HepG2 (cell line): ENCODE measurements around the gene OSER1. TPM values are rescaled to one million over a fixed set of nuclear protein-coding genes. Genes with fewer than 3 reads are reported as not detected.

Experiments
- DNMT1 ChIP-seq: sonication (generic); formaldehyde crosslinking; IDR thresholded peaks from 2 replicates; pipeline ENCODE4 v1.5.1; 2020; ENCODE audit warnings: mild to moderate bottlenecking, missing genetic modification reagents
- DPF2 ChIP-seq: sonication (generic); formaldehyde crosslinking; IDR thresholded peaks from 2 replicates; pipeline ENCODE4 v1.4.0; 2020; ENCODE audit warnings: mild to moderate bottlenecking, low read depth, missing genetic modification reagents, borderline replicate concordance
- ELF4 ChIP-seq: sonication (generic); formaldehyde crosslinking; IDR thresholded peaks from 2 replicates; pipeline ENCODE4 v1.5.0; 2020; ENCODE audit warnings: missing genetic modification reagents, mild to moderate bottlenecking, moderate library complexity, borderline replicate concordance
- GTF3A ChIP-seq: sonication (generic); formaldehyde crosslinking; conservative IDR thresholded peaks from 2 replicates; pipeline ENCODE4 v1.4.0; 2020; ENCODE audit warnings: mild to moderate bottlenecking, missing genetic modification reagents
- HOXA9 ChIP-seq: sonication (generic); formaldehyde crosslinking; IDR thresholded peaks from 2 replicates; pipeline ENCODE4 v1.8.1; 2022; ENCODE audit warnings: missing genetic modification reagents, mild to moderate bottlenecking, moderate library complexity, borderline replicate concordance
- KDM6A ChIP-seq: IDR thresholded peaks from 2 replicates; pipeline ENCODE4 v1.6.1; 2016; ENCODE audit warnings: low read depth
- SIN3B ChIP-seq: fragments of 150-350 bp; IDR thresholded peaks from 2 replicates; pipeline ENCODE4 v1.6.1; 2014; ENCODE audit warnings: low read length
- TCF7 ChIP-seq: sonication (generic); IDR thresholded peaks from 2 replicates; pipeline ENCODE4 v1.6.1; 2016; ENCODE audit warnings: antibody characterized with exemption, low read depth
- ZBTB7B ChIP-seq: sonication (generic); formaldehyde crosslinking; IDR thresholded peaks from 2 replicates; pipeline ENCODE4 v1.4.0; 2020; ENCODE audit warnings: missing genetic modification reagents
- ZKSCAN5 ChIP-seq: sonication (generic); formaldehyde crosslinking; IDR thresholded peaks from 2 replicates; pipeline ENCODE4 v1.5.1; 2020; ENCODE audit warnings: mild to moderate bottlenecking, missing genetic modification reagents
- ZNF180 ChIP-seq: sonication (generic); formaldehyde crosslinking; IDR thresholded peaks from 2 replicates; pipeline ENCODE4 v1.4.0; 2020; ENCODE audit warnings: low read depth, missing genetic modification reagents, borderline replicate concordance
- ZNF292 ChIP-seq: sonication (generic); formaldehyde crosslinking; IDR thresholded peaks from 2 replicates; pipeline ENCODE4 v1.8.1; 2022; ENCODE audit warnings: mild to moderate bottlenecking, low read depth, missing genetic modification reagents, borderline replicate concordance
- ZNF749 ChIP-seq: sonication (generic); formaldehyde crosslinking; IDR thresholded peaks from 2 replicates; pipeline ENCODE4 v1.8.0; 2022; ENCODE audit warnings: mild to moderate bottlenecking, missing genetic modification reagents, moderate library complexity, borderline replicate concordance
- polyA plus RNA-seq, 8 experiments: library from polyadenylated mRNA; depleted of rRNA in 3 of 8; stranded (reverse) in 7 of 8; unstranded in 1 of 8; fragments of >200 nt; fragmentation: Illumina TruSeq in 4 of 8; extraction: Trizol in 4 of 8; gene quantifications; 2 replicates each; pipeline versions ENCODE4 v1.2.1 to v1.2.3, GENCODE V29; 2011 to 2016; ENCODE audit warnings: low read depth in 4 of 8, missing spikeins in 1 of 8, mixed read lengths in 1 of 8; ENCODE audit not compliant: insufficient read depth in 1 of 8
- total RNA-seq, 5 experiments: library from RNA; depleted of rRNA; stranded (reverse); fragments of >200 nt; fragmentation: Illumina TruSeq; extraction: Trizol; gene quantifications; 2 replicates each; pipeline ENCODE4 v1.2.3, GENCODE V29; 2016; ENCODE audit warnings: low read depth in 1 of 5
- TF ChIP-seq, protein P1 (sequence below): sonication (generic); formaldehyde crosslinking; IDR thresholded peaks from 2 replicates; pipeline ENCODE4 v1.5.0; 2020; ENCODE audit warnings: missing genetic modification reagents
- TF ChIP-seq, protein P2 (sequence below): sonication (generic); formaldehyde crosslinking; IDR thresholded peaks from 2 replicates; pipeline ENCODE4 v1.8.1; 2023; ENCODE audit warnings: mild to moderate bottlenecking, missing genetic modification reagents
- TF ChIP-seq, protein P3 (sequence below): sonication (generic); formaldehyde crosslinking; conservative IDR thresholded peaks from 2 replicates; pipeline ENCODE4 v1.4.0; 2020; ENCODE audit warnings: mild to moderate bottlenecking, missing genetic modification reagents, moderate library complexity
- TF ChIP-seq, protein P4 (sequence below): sonication (generic); formaldehyde crosslinking; IDR thresholded peaks from 2 replicates; pipeline ENCODE4 v1.4.0; 2020; ENCODE audit warnings: missing genetic modification reagents, borderline replicate concordance
- TF ChIP-seq, protein P5 (sequence below): sonication (generic); formaldehyde crosslinking; IDR thresholded peaks from 2 replicates; pipeline ENCODE4 v1.8.1; 2023; ENCODE audit warnings: missing genetic modification reagents, mild to moderate bottlenecking, borderline replicate concordance

The OSER1 gene
- total and polyA plus RNA-seq, 2 of the 13 experiments (the other 11 are each of a cell fraction or from before 2014, with no cell fraction given) = 71.2 to 71.5 TPM

DNA sequence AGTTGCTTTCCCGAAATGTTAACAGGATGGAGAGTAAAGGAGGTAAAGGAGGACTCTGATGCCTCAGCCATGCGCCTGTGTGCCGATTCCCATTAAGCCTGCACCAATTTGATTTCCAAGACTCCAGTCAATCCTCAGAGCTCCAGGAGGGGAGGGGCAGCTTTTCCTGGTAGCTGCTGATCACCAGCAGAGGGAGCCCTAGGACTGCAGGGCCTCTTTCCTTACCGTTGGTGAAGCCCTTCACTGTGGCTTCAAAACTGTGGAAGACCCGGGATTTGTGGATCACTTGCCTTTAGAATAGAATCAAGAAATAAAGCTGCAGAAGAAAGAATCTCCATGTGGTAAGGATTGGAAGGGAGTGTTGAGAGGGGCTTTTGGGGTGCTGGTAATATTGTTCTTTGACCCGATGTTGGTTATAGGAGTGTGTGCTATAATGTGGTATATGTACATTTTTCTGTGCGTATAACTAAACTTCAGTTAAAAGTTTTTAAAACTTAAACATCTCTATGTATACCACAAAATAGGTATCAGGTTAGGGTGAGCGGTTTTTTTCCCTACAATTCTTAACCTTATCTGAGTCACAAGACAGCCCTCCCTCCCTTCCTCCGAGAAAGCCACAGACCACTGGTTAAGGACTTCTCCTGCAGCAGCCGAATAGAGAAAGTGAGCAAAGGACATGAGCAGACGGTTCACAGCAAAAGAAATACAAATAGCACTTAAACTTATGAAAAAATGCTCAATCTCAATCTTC lies 6.9 kb upstream of the OSER1 start (continued):
- TF ChIP-seq, protein P1, sequence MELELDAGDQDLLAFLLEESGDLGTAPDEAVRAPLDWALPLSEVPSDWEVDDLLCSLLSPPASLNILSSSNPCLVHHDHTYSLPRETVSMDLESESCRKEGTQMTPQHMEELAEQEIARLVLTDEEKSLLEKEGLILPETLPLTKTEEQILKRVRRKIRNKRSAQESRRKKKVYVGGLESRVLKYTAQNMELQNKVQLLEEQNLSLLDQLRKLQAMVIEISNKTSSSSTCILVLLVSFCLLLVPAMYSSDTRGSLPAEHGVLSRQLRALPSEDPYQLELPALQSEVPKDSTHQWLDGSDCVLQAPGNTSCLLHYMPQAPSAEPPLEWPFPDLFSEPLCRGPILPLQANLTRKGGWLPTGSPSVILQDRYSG = no peak
- TF ChIP-seq, protein P2, sequence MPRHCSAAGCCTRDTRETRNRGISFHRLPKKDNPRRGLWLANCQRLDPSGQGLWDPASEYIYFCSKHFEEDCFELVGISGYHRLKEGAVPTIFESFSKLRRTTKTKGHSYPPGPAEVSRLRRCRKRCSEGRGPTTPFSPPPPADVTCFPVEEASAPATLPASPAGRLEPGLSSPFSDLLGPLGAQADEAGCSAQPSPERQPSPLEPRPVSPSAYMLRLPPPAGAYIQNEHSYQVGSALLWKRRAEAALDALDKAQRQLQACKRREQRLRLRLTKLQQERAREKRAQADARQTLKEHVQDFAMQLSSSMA (CRISPR knock-in tag) = 0 out of 2 replicates have a peak, but pooled peaks have one; percentile 42
- TF ChIP-seq, protein P3, sequence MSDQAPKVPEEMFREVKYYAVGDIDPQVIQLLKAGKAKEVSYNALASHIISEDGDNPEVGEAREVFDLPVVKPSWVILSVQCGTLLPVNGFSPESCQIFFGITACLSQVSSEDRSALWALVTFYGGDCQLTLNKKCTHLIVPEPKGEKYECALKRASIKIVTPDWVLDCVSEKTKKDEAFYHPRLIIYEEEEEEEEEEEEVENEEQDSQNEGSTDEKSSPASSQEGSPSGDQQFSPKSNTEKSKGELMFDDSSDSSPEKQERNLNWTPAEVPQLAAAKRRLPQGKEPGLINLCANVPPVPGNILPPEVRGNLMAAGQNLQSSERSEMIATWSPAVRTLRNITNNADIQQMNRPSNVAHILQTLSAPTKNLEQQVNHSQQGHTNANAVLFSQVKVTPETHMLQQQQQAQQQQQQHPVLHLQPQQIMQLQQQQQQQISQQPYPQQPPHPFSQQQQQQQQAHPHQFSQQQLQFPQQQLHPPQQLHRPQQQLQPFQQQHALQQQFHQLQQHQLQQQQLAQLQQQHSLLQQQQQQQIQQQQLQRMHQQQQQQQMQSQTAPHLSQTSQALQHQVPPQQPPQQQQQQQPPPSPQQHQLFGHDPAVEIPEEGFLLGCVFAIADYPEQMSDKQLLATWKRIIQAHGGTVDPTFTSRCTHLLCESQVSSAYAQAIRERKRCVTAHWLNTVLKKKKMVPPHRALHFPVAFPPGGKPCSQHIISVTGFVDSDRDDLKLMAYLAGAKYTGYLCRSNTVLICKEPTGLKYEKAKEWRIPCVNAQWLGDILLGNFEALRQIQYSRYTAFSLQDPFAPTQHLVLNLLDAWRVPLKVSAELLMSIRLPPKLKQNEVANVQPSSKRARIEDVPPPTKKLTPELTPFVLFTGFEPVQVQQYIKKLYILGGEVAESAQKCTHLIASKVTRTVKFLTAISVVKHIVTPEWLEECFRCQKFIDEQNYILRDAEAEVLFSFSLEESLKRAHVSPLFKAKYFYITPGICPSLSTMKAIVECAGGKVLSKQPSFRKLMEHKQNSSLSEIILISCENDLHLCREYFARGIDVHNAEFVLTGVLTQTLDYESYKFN (CRISPR knock-in tag) = no peak
- TF ChIP-seq, protein P4, sequence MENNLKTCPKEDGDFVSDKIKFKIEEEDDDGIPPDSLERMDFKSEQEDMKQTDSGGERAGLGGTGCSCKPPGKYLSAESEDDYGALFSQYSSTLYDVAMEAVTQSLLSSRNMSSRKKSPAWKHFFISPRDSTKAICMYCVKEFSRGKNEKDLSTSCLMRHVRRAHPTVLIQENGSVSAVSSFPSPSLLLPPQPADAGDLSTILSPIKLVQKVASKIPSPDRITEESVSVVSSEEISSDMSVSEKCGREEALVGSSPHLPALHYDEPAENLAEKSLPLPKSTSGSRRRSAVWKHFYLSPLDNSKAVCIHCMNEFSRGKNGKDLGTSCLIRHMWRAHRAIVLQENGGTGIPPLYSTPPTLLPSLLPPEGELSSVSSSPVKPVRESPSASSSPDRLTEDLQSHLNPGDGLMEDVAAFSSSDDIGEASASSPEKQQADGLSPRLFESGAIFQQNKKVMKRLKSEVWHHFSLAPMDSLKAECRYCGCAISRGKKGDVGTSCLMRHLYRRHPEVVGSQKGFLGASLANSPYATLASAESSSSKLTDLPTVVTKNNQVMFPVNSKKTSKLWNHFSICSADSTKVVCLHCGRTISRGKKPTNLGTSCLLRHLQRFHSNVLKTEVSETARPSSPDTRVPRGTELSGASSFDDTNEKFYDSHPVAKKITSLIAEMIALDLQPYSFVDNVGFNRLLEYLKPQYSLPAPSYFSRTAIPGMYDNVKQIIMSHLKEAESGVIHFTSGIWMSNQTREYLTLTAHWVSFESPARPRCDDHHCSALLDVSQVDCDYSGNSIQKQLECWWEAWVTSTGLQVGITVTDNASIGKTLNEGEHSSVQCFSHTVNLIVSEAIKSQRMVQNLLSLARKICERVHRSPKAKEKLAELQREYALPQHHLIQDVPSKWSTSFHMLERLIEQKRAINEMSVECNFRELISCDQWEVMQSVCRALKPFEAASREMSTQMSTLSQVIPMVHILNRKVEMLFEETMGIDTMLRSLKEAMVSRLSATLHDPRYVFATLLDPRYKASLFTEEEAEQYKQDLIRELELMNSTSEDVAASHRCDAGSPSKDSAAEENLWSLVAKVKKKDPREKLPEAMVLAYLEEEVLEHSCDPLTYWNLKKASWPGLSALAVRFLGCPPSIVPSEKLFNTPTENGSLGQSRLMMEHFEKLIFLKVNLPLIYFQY (CRISPR knock-in tag) = 0 out of 2 replicates have a peak, but pooled peaks have one; percentile 48
- TF ChIP-seq ELF4 (CRISPR knock-in tag) (no peak), KDM6A (CRISPR knock-in tag) (no peak), TCF7 (no peak), DPF2 (no peak), GTF3A (CRISPR knock-in tag) (no peak), DNMT1 (CRISPR knock-in tag) (no peak), ZNF749 (CRISPR knock-in tag) (no peak), HOXA9 (CRISPR knock-in tag) (no peak), ZNF292 (CRISPR knock-in tag) (no peak), ZKSCAN5 (no peak), ZNF180 (CRISPR knock-in tag) (no peak), SIN3B (no peak), ZBTB7B (0 out of 2 replicates have a peak, but pooled peaks have one; percentile 32)
- TF ChIP-seq, protein P5, sequence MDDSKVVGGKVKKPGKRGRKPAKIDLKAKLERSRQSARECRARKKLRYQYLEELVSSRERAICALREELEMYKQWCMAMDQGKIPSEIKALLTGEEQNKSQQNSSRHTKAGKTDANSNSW (CRISPR knock-in tag) = no peak
